Left forelimb (tissue), 1 donor: ENCODE data around the gene NMT2.

Experiments used
- DNase-seq: peaks from one replicate; pipeline ENCODE4 v3.0.0-alpha.2; 2018; ENCODE audit warnings: low spot score

NMT2 gene

DNA sequence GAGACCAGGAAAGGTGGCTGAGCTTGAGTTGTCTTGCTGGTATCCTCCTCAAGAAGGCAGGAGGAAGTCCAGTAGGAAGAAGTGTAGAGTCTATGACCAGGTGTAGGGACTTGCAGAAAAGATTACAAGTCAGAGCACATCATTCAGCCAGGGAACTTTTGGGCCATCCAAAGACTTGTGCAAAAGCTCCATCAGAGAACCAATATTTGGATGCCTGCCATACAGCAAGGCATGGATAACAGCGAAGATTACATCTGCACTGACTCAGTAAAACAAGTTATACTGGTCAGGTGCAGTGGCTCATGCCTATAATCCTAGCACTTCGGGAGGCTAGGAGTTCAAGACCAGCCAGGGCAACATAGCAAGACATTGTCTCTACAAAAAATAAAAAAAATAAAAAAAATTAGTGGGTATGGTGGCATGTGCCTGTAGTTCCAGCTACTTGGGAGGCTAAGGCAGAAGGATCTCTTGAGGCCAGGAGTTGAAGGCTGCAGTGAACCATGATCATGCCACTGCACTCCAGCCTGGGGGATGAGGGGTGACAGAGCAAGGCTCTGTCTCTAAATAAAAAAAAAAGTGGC is 13.2 kb upstream of the NMT2 start:
- DNase-seq, result no peak

- no peak for DNase-seq
Measured at GRCh38 chr10:15180736-15181135, 12.2 kb upstream of the NMT2 start.

DNA sequence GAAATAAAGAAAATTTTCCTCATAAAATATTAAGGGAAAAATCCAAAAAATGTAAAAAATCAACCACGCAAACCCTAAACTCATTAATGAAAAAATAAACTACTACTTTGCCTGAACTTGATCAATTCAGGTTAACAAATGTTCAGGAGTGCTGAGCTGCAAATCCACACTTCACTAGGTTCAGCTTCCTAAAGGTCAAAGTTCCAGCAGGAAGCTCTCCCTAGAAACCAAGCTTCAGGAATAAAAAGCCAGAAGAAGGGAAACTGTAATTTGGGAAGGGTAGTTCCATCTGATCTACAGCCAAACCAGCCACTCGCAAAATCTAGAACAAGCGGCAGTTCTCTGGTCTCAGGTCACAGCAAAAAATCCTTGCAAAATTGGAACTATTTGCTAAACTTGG is 7.8 kb upstream of the NMT2 start:
- DNase-seq, result no peak

- no peak for DNase-seq
Measured at GRCh38 chr10:15175587-15175986, 7.1 kb upstream of the NMT2 start.

DNA sequence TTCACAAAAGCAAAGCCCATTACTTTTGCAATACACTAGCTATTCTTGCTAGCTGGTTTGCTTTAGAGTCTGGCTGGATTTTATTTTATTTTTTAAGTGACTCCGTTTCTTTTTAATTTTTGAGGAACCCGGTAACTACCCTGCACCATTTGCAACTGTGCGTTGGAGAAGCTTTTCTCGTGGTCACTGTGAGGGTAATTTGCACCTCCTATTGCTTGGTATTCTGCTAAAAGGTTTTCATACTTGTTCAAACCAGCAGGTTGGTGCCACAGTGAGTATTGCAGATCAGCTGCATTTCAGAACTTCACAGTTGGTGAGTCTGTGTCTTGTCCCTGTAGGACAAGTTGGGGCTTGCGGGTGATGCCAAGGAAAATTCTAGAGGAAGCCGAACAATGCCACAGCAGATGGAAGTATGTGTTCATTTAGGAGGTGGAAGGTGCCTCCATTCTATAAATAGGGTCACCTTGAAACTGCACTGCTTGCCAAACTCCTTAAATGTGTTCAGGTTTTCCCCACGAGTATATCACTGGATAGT is 3.9 kb upstream of the NMT2 start:
- no peak for DNase-seq

GRCh38 chr10:15169555-15170401 is 1.3 kb upstream of the NMT2 start:
- no peak for DNase-seq

DNA sequence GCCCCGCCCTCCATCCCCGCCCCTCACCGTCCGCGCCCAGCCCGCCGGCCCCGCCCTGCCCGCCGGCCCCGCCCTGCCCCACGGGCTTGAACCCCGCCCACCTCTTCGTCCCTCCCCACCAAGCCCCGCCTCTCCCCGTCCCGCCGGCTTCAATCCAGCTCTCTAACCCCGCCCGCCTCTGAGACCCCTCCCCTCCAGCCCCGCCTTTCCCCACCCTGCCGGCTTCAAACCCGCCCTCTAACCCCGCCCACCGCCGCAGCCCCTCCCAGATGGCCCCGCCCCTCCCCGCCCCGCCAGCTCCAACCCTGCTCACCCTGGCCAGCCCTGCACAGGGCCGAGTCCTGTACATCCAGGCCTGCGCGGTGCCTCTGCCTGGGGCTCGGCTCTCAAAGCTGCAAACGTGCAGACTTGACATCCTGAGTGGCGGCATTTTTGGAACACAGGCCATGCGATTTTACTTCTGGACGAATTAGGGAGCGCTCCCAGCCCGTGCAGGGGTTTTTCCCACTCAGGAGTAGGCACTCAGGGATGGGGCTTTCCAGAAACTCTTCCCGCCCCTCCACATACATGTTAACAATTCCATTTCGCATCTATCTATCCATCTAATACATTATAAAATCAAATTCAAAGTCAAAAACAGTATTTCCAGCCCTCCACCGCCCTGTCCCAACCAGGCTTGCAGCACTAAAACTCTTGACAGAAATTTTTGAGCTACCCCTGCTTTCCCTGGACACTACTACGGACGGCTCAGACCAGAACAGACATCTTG is 477 bp upstream of the NMT2 start:
- peak; percentile 99 for DNase-seq

GRCh38 chr10:15167411-15168290 is 842 bp downstream of the NMT2 start:
- DNase-seq, result no peak

GRCh38 chr10:15166325-15166724 is 2.2 kb downstream of the NMT2 start:
- DNase-seq, result no peak

GRCh38 chr10:15163253-15163828 is 5.2 kb downstream of the NMT2 start:
- no peak for DNase-seq

DNA sequence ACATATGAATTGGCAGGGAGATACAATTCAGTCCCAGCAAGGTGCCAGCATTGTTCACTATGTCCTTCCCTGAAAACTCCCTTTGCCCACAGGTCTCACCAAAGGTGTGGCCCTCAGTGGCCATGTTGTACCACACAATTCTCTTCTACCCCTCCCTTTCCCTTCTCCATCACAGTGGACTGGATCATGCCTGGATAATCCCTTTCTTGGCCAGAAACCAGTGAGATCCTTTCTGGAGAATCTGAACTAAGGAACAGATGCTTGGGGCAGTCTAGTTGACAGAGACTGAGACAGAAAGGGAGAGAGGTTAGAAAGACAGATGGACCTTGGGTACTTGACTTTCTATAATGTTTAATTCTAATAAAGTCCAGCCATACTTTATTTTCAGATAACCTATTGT is 9.5 kb downstream of the NMT2 start:
- DNase-seq, result no peak

DNA sequence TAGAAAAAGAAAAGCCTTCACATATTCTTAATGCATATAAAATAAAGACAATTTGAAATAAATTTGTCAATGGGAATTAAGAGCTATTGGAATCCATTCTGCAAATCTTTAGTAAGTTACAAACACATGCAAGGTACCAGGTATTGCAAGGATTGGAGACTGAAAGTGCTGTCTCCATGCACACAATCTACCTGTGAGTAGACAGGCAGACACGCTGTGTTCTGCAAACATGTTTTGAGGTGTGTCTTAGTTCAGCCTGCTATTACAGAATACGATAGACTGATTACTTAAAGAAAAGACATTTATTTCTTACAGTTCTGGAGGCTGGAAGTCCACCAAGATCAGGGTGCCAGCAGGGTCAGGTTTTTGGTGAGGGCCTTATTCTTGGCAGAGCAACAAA is 10.0 kb downstream of the NMT2 start:
- no peak for DNase-seq

GRCh38 chr10:15155978-15156656 is 12.4 kb downstream of the NMT2 start:
- no peak for DNase-seq

DNA sequence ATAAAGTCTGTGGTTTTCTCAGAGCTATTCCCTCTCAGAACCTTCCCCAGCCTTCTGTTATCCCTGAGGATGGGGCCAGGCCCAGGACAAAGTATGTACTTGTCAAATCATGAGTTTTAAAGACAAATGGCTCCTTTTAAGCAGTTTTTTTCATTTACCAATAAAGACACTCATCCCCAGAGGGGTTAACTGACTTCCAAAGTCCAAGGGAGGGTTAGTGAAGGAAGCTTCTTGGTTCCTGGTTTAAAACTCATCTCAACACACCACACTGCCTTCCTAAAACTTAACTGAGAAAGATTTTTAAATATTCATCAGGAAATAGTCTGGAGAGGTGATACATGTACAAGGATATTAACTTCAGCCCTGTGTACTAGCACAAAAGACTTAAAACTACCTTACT is 15.9 kb downstream of the NMT2 start:
- no peak for DNase-seq

GRCh38 chr10:15150563-15150962 is 17.9 kb downstream of the NMT2 start:
- DNase-seq, result no peak

GRCh38 chr10:15149042-15149771 is 19.3 kb downstream of the NMT2 start:
- DNase-seq, result no peak

GRCh38 chr10:15147594-15148392 is 20.7 kb downstream of the NMT2 start:
- no peak for DNase-seq

GRCh38 chr10:15146366-15146765 is 22.1 kb downstream of the NMT2 start:
- DNase-seq, result no peak

DNA sequence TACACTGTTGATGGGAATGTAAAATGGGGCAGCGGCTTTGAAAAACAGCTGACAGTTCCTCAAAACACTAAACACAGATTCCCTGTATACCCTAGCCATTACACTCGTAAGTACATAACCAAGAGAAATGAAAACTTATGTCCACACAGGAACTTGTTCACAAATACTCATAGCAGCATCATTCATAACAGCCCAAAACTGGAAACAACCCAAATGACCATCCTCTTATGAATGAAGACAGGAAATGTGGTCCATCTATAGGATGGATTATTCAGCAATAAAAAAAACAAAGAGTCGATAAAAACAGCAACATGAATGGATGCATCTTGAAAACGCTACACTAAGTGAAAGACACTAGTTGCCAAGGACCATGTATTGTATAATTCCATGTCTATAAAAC is 23.7 kb downstream of the NMT2 start:
- no peak for DNase-seq
